Measurements from ENCODE around the gene OGFOD3.

OGFOD3 gene

DNA sequence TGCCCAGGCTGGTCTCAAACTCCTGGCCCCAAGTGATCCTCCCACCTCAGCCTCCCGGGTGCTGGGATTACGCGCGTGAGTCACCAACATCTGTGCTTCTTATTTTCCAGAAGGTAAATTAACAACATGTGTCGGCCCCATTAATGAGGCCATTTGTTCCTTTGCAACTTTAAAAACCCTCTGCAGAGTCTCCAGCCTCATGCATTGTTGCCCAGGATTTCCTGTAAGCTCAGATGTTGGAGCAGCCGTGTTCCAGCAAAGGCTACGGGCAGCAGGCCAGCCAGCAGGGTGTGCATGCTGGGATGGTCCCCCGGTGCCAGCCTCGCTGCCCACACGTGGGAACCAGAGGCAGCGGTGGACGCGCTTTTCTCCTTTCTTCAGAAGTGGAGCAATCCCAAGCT is 19.3 kb downstream of the OGFOD3 start:
- no peak for DNase-seq (ENCODE audit: low spot score)

DNA sequence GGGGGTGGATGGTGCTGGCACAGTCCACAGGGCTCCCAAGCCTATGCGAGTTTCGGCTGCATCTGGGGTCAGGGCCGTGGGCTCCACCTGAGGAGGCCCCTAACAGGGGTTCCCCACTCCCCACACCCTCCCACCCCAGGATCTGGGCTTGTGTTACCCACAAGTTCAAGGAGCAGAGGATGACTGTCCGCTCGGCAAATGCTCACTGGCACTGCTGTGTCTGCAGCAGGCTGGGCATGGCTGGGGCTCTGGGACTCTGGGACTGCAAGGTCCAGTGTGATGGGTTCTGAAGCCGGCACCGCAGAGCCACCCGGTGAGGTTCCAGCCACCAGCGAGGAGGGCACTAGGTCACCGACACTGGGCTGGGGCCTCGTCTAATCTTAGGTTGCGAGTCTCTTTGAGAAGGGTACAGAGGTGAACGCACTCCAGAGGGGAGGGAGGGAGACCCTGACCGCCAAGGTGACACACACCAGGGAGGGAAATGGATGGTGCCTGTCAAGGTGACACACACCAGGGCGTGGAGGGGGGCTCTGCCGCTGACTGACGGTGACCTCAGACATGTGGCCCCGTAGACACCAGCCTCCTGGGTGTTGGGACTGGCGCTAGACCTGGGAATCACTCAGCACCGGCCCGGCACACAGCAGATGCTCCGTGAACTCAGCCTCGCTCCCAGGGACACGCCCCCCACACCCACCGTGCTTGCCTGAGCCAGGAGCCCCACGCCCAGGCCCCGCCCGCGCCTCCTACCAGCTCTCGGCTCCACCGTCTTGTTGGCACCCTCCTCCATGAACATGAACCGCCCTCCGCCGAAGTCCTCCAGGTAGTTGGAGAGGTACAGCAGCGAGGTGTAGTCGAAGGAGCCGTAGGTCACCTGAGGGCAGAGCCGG is 20.7 kb downstream of the OGFOD3 start:
- TF ChIP-seq, protein P1, sequence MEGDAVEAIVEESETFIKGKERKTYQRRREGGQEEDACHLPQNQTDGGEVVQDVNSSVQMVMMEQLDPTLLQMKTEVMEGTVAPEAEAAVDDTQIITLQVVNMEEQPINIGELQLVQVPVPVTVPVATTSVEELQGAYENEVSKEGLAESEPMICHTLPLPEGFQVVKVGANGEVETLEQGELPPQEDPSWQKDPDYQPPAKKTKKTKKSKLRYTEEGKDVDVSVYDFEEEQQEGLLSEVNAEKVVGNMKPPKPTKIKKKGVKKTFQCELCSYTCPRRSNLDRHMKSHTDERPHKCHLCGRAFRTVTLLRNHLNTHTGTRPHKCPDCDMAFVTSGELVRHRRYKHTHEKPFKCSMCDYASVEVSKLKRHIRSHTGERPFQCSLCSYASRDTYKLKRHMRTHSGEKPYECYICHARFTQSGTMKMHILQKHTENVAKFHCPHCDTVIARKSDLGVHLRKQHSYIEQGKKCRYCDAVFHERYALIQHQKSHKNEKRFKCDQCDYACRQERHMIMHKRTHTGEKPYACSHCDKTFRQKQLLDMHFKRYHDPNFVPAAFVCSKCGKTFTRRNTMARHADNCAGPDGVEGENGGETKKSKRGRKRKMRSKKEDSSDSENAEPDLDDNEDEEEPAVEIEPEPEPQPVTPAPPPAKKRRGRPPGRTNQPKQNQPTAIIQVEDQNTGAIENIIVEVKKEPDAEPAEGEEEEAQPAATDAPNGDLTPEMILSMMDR (IDR thresholded peaks at IDR 0.05; ENCODE audit: extremely low read depth, missing control alignments), result no peak
- DNase-seq (ENCODE audit: low spot score), result no peak

More for the DNA sequence above, 19.3 kb downstream of the OGFOD3 start:
- TF ChIP-seq, protein P1 (IDR thresholded peaks at IDR 0.05; ENCODE audit: extremely low read depth, missing control alignments), result no peak

DNA sequence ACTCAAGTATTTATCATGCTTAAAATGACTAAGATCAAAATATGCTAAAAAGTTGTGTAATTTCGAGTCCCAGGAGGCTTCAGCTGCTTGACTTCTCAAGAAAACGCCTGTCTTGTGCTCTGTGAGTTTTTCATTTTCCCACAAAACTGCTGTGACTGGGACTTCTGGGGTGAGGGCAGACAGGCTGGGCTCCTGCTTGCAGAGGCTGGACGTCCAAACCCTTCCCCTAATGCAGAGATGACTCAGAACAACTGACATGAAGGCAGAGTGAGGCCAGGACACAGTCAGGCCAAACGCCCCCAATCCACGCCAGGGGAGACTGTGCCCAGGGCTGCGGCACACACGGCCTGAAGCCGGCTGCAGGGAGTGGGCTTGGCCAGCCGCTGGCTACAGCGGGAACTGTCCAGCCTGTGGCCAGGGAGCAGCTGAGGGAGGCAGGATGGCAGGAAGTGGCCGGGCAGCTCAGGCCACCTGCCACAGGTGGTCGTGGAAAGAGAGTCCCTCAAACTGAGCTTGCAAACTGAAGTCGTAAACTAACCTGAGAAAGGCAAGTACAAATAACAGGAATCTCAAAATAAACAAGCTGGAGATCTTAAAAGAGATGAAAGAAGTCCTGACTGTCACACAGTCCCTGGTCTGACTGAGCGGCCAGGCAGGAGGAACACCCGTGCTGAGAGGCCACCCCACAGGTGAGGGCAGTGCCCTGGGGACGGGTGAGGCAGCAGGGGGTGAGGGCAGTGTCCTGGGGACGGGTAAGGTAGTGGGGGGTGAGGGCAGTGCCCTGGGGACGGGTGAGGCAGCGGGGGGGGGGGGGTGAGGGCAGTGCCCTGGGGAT is 21.6 kb downstream of the OGFOD3 start:
- TF ChIP-seq, protein P1 (IDR thresholded peaks at IDR 0.05; ENCODE audit: extremely low read depth, missing control alignments), result no peak
- no peak for DNase-seq (ENCODE audit: low spot score)

DNA sequence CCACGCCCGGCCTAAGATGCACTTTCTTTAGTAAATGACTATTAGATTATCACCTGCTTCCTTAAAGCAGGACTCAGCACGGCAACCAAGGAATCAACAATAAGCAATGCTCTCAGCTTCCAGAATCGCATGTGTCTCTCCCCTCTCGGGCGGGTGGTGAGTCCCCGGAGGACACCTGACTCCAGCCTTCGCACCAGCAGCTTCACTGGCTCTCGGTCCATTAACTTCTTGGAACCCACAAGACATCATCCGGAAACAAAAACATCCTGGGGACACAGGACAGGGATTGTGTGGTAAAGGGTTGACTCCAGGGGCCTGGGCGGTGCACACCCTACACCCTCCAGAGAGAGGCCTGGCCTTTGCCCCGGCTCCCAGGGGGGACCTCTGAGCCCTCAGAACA is 24.1 kb downstream of the OGFOD3 start:
- no peak for DNase-seq (ENCODE audit: low spot score)
- TF ChIP-seq, protein P1 (IDR thresholded peaks at IDR 0.05; ENCODE audit: extremely low read depth, missing control alignments), result no peak

DNA sequence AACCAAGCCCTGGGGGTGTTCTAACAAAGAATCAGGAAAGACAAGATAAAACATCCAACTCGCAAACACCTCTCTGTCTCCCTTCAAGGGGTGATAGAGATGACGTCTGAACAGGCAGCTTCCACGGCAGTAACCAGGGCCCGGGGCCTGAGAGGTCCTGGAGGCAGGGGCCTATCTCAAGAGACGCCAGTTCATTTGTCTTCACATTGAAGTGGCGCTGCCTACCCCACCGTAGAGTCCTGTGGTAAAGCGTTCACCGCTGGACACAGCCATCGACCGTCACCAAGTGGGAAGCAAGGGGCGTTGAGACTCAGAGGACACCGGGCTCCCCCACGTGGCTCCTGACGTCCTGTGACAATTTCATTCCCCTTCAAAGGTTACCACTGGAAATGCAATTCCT is 25.4 kb downstream of the OGFOD3 start:
- DNase-seq (ENCODE audit: low spot score), result no peak
- TF ChIP-seq, protein P1 (IDR thresholded peaks at IDR 0.05; ENCODE audit: extremely low read depth, missing control alignments), result no peak

DNA sequence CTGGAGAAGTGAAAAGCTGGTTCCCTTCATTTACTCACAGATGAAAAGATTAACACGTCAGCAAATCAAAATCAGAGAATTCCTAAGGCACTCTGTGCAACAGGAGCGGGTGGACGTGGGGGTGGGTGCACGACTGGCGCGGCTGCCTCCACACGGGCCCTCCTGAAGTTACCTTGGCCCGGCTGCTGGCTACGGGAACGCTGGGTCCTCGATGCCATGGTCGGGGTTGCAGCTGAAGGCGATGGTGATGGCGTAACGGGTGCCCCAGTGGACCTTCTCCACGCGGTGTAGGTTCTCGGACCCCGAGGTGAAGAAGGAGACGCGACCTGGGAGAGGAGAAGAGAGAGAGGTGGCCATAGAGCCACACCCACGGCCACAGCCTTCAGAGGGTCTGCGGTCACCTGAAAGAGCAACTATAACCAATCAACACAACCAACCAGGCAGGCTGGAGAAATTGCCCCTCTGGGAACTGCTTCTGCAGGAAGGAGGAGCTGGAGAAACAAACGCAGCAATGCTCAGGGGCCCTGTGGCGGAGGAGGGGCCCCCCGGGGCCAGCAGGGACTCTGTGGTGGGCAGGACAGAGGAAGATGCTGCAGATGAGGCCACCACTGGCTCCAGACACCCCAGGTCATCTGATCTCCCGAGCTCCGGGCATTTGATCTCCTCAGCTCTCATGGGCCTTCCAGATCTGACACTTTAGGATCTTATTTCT is 26.0 kb downstream of the OGFOD3 start:
- DNase-seq (ENCODE audit: low spot score), result no peak
- TF ChIP-seq, protein P1 (IDR thresholded peaks at IDR 0.05; ENCODE audit: extremely low read depth, missing control alignments), result no peak

Measured in GM20000 (cell line).